Measurements from ENCODE around the gene ALDH3A2. TPM values are rescaled to one million over a fixed set of nuclear protein-coding genes. Genes with fewer than 3 reads are reported as not detected.

ALDH3A2 gene
- total RNA-seq, 2 donors from 2014 or later, result 26.9 to 60.1 TPM

GRCh38 chr17:19654896-19655295 lies 6.3 kb downstream of the ALDH3A2 start:
- 96 to 100% methylated on average over 4 of the region's 4 CpGs for WGBS, 2 experiments (ENCODE audit: insufficient coverage in 1 of 2, insufficient read length in 1 of 2)
- no peak for TF ChIP-seq CTCF (conservative IDR thresholded peaks at IDR 0.05)
- H3K4me3 Mint-ChIP-seq, result no peak overlapping the region

GRCh38 chr17:19656336-19656735 lies 7.8 kb downstream of the ALDH3A2 start:
- Histone ChIP-seq H3K4me3 (ENCODE audit: low read length) (no peak overlapping the region), H3K27ac (ENCODE audit: low read depth, low read length) (no peak overlapping the region), H3K36me3 (ENCODE audit: control insufficient read depth, insufficient read depth, low read length) (peaks cover 81% of the 10 kb centered on the region), H3K4me1 (ENCODE audit: control insufficient read depth, insufficient read depth, low read length) (peaks cover 3% of the 10 kb centered on the region), H3K9ac (ENCODE audit: extremely low read depth, low read length, poor library complexity, severe bottlenecking) (no peak overlapping the region), H3K27me3 (ENCODE audit: control insufficient read depth, insufficient read depth, low read length, poor library complexity, severe bottlenecking) (no peaks in the 10 kb centered on the region), H3K9me3 (ENCODE audit: control insufficient read depth, low read length) (peaks cover 34% of the 10 kb centered on the region)
- Mint-ChIP-seq H3K27ac (no peak overlapping the region), H3K4me1 (peaks cover 9% of the 10 kb centered on the region), H3K36me3 (ENCODE audit: low read depth) (peaks cover 69% of the 10 kb centered on the region), H3K9me3 (peaks cover 30% of the 10 kb centered on the region), H3K4me3 (no peak overlapping the region), H3K27me3 (ENCODE audit: insufficient read depth) (no peaks in the 10 kb centered on the region)
- WGBS, 2 experiments (ENCODE audit: insufficient coverage in 1 of 2, insufficient read length in 1 of 2), result 95 to 100% methylated on average over 3 to 4 of the region's 4 CpGs
- TF ChIP-seq CTCF (conservative IDR thresholded peaks at IDR 0.05), result no peak
- DNase-seq, result no peak

More at GRCh38 chr17:19654896-19655295, 6.3 kb downstream of the ALDH3A2 start:
- H3K36me3 Mint-ChIP-seq (ENCODE audit: low read depth), result peaks cover 66% of the 10 kb centered on the region
- peaks cover 30% of the 10 kb centered on the region for H3K9me3 Mint-ChIP-seq
- Histone ChIP-seq H3K9me3 (ENCODE audit: control insufficient read depth, low read length) (peaks cover 34% of the 10 kb centered on the region), H3K4me3 (ENCODE audit: low read length) (no peak overlapping the region), H3K4me1 (ENCODE audit: control insufficient read depth, insufficient read depth, low read length) (peaks cover 3% of the 10 kb centered on the region), H3K27me3 (ENCODE audit: control insufficient read depth, insufficient read depth, low read length, poor library complexity, severe bottlenecking) (no peaks in the 10 kb centered on the region), H3K27ac (ENCODE audit: low read depth, low read length) (no peak overlapping the region), H3K36me3 (ENCODE audit: control insufficient read depth, insufficient read depth, low read length) (peaks cover 66% of the 10 kb centered on the region), H3K9ac (ENCODE audit: extremely low read depth, low read length, poor library complexity, severe bottlenecking) (no peak overlapping the region)
- peaks cover 13% of the 10 kb centered on the region for H3K4me1 Mint-ChIP-seq
- DNase-seq, result no peak
- no peaks in the 10 kb centered on the region for H3K27me3 Mint-ChIP-seq (ENCODE audit: insufficient read depth)
- no peak overlapping the region for H3K27ac Mint-ChIP-seq

GRCh38 chr17:19656851-19657581 lies 8.5 kb downstream of the ALDH3A2 start:
- H3K27me3 ChIP-seq (ENCODE audit: control insufficient read depth, insufficient read depth, low read length, poor library complexity, severe bottlenecking), result no peaks in the 10 kb centered on the region
- H3K9me3 Mint-ChIP-seq, result peaks cover 27% of the 10 kb centered on the region
- peaks cover 3% of the 10 kb centered on the region for H3K4me1 ChIP-seq (ENCODE audit: control insufficient read depth, insufficient read depth, low read length)
- H3K27ac Mint-ChIP-seq, result no peak overlapping the region
- H3K4me3 Mint-ChIP-seq, result no peak overlapping the region
- H3K4me3 ChIP-seq (ENCODE audit: low read length), result no peak overlapping the region
- no peak overlapping the region for H3K9ac ChIP-seq (ENCODE audit: extremely low read depth, low read length, poor library complexity, severe bottlenecking)
- peaks cover 65% of the 10 kb centered on the region for H3K36me3 Mint-ChIP-seq (ENCODE audit: low read depth)
- H3K27me3 Mint-ChIP-seq (ENCODE audit: insufficient read depth), result no peaks in the 10 kb centered on the region
- H3K4me1 Mint-ChIP-seq, result peaks cover 9% of the 10 kb centered on the region
- H3K9me3 ChIP-seq (ENCODE audit: control insufficient read depth, low read length), result peaks cover 34% of the 10 kb centered on the region
- TF ChIP-seq CTCF (conservative IDR thresholded peaks at IDR 0.05), result no peak
- no peak overlapping the region for H3K27ac ChIP-seq (ENCODE audit: low read depth, low read length)
- H3K36me3 ChIP-seq (ENCODE audit: control insufficient read depth, insufficient read depth, low read length), result peaks cover 81% of the 10 kb centered on the region
- DNase-seq, result no peak
- WGBS, 2 experiments (ENCODE audit: insufficient coverage in 1 of 2, insufficient read length in 1 of 2), result 83 to 87% methylated on average over 3 to 4 of the region's 4 CpGs
